Measurements from ENCODE around the gene IRF2BPL.

DNA sequence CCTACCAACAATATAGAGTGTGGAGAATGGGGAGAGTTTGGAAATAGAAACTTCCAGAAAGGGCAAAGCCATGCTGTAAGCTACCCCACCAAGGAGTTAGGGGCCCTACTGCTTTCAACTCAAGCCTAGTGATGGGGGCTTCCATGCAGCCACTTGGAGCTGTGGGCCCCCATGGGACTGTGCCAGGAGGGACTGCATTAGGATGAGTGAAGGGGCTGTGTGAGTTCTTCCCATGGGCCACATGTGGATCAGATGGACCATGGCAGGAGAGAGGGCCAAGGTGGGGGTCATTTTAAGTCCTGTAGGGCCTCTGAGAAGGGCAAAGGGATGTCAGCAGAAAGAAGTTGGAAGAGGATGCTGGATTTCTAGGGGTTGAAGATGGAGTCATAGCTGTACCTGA lies 46.5 kb upstream of the IRF2BPL start:
- no peak for TF ChIP-seq POLR2A (IDR thresholded peaks at IDR 0.05; ENCODE audit: low read length)
- no peak for TF ChIP-seq GATA1 (IDR thresholded peaks at IDR 0.05; ENCODE audit: low read depth, low read length)

Measured in erythroblast (primary cell).